Neural progenitor cell (in vitro differentiated cells): ENCODE measurements around the gene NAA60. TPM values are rescaled to one million over a fixed set of nuclear protein-coding genes. Genes with fewer than 3 reads are reported as not detected.

Experiments
- DNase-seq: peaks from one replicate; pipeline ENCODE4 v3.0.0-alpha.2; 2016; ENCODE audit warnings: low spot score
- H2AFZ ChIP-seq: fragments of 200-600 bp; sonication (generic); replicated peaks from 2 replicates; pipeline ENCODE4 v1.6.1; 2016; ENCODE audit warnings: antibody characterized with exemption
- H3F3A ChIP-seq: fragments of 200-600 bp; sonication (generic); 2 replicates; pipeline ENCODE4 v1.6.1; 2016; ENCODE audit warnings: antibody characterized with exemption, low read depth
- H3K27ac ChIP-seq: fragments of 200-600 bp; sonication (generic); 2 replicates; pipeline ENCODE4 v1.5.1; 2016; ENCODE audit warnings: mild to moderate bottlenecking
- H3K27me3 ChIP-seq: fragments of 200-600 bp; sonication (generic); 2 replicates; pipeline ENCODE4 v1.6.1; 2016; ENCODE audit warnings: mild to moderate bottlenecking, moderate library complexity
- H3K36me3 ChIP-seq: fragments of 200-600 bp; sonication (generic); 2 replicates; pipeline ENCODE4 v1.5.1; 2016
- H3K4me1 ChIP-seq: fragments of 200-600 bp; sonication (generic); 2 replicates; pipeline ENCODE4 v1.6.1; 2016; ENCODE audit warnings: mixed run types
- H3K4me2 ChIP-seq: fragments of 200-600 bp; sonication (generic); 2 replicates; pipeline ENCODE4 v1.6.1; 2016
- H3K4me3 ChIP-seq: fragments of 200-600 bp; sonication (generic); 2 replicates; pipeline ENCODE4 v1.5.1; 2016
- H3K79me2 ChIP-seq: fragments of 200-600 bp; sonication (generic); 2 replicates; pipeline ENCODE4 v1.6.1; 2016; ENCODE audit warnings: low read depth
- H3K9ac ChIP-seq: fragments of 200-600 bp; sonication (generic); 2 replicates; pipeline ENCODE4 v1.6.1; 2016
- H3K9me3 ChIP-seq: fragments of 200-600 bp; sonication (generic); 2 replicates; pipeline ENCODE4 v1.5.1; 2016; ENCODE audit warnings: low read depth
- H4K20me1 ChIP-seq: fragments of 200-600 bp; sonication (generic); 2 replicates; pipeline ENCODE4 v1.6.1; 2016; ENCODE audit warnings: low read depth
- H3K27ac Mint-ChIP-seq: 3 replicates; pipeline ENCODE4 v1.8.0; 2021; ENCODE audit warnings: mixed read lengths
- H3K27me3 Mint-ChIP-seq: 2 replicates; pipeline ENCODE4 v1.8.0; 2022; ENCODE audit warnings: low read depth, mild to moderate bottlenecking, inconsistent platforms, moderate library complexity, mixed read lengths; ENCODE audit not compliant: insufficient read depth
- H3K36me3 Mint-ChIP-seq: 3 replicates; pipeline ENCODE4 v1.8.0; 2021; ENCODE audit warnings: mixed read lengths
- H3K4me1 Mint-ChIP-seq: 3 replicates; pipeline ENCODE4 v1.8.0; 2021; ENCODE audit warnings: mixed read lengths
- H3K4me3 Mint-ChIP-seq: 3 replicates; pipeline ENCODE4 v1.8.0; 2021; ENCODE audit warnings: mild to moderate bottlenecking, moderate library complexity, mixed read lengths
- H3K9me3 Mint-ChIP-seq: 3 replicates; pipeline ENCODE4 v1.8.0; 2020; ENCODE audit warnings: mixed read lengths
- EZH2 ChIP-seq: fragments of 200-600 bp; sonication (generic); IDR thresholded peaks from 2 replicates; pipeline ENCODE4 v1.6.1; 2017; ENCODE audit warnings: antibody characterized with exemption, mild to moderate bottlenecking, moderate library complexity
- EZH2phosphoT487 ChIP-seq: fragments of 200-600 bp; sonication (generic); IDR thresholded peaks from 2 replicates; pipeline ENCODE4 v1.6.1; 2017; ENCODE audit warnings: antibody characterized with exemption
- total RNA-seq: library from RNA; depleted of rRNA; stranded (reverse); fragments of >200 nt; gene quantifications from 2 replicates; pipeline ENCODE4 v1.2.3, GENCODE V29; 2015; ENCODE audit warnings: low replicate concordance
- TF ChIP-seq, protein P1 (sequence below): fragments of 200-600 bp; sonication (generic); IDR thresholded peaks from 2 replicates; pipeline ENCODE4 v1.5.1; 2017; ENCODE audit warnings: antibody characterized with exemption, mild to moderate bottlenecking

The NAA60 gene
- total RNA-seq, 1 donor from 2014 or later: 14.8 TPM

DNA sequence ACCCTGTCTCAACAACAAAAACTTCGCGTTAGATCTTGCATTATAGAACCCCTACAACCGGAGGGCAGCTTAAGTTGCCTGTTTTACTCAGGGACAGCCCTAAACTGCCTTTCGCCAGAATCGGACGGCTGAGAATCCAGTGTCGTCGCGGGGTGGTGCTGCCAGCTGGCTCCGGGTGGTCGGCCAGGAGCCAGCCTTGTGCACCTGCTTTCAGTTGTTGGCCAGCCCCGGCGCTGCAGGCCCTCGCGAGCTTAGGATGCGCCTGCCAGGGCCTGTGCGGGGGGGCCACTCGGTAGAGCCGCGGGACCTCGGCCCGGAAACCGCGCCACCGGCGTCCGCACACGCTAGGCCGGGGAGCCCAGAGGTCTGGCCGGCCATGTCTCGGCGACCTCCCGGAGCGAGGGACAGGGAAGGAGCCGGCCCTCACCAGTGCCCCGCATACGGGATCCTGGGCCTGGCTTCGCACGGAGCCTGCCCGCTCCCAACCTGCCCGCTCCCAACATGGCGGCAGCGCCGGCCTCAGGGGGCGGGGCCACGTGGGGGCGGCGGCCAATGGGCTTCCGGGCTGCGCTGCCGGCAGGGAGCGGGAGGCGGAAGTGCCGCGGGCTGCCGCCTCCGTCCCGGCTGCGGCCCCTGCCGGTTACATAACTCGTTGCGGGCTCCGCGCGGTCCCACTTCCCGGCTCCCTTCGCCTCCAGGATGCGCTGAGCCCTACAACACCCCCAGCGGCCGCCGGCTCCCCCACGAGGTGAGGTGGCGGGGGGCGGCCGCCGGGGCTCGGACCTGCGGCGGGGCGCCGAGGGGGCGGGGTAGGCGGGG lies 14.2 kb downstream of the NAA60 start:
- H3F3A ChIP-seq: peaks cover 35% of the 10 kb centered on the region
- no peaks in the 10 kb centered on the region for H3K9me3 Mint-ChIP-seq
- H3K27me3 Mint-ChIP-seq: peaks cover 5% of the 10 kb centered on the region
- peak overlapping the region; percentile 78 for H2AFZ ChIP-seq
- peak overlapping the region; percentile 89 for H3K4me2 ChIP-seq
- TF ChIP-seq, protein P1, sequence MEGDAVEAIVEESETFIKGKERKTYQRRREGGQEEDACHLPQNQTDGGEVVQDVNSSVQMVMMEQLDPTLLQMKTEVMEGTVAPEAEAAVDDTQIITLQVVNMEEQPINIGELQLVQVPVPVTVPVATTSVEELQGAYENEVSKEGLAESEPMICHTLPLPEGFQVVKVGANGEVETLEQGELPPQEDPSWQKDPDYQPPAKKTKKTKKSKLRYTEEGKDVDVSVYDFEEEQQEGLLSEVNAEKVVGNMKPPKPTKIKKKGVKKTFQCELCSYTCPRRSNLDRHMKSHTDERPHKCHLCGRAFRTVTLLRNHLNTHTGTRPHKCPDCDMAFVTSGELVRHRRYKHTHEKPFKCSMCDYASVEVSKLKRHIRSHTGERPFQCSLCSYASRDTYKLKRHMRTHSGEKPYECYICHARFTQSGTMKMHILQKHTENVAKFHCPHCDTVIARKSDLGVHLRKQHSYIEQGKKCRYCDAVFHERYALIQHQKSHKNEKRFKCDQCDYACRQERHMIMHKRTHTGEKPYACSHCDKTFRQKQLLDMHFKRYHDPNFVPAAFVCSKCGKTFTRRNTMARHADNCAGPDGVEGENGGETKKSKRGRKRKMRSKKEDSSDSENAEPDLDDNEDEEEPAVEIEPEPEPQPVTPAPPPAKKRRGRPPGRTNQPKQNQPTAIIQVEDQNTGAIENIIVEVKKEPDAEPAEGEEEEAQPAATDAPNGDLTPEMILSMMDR: peak; percentile 63
- TF ChIP-seq EZH2phosphoT487: no peak
- TF ChIP-seq EZH2: no peak
- H3K9ac ChIP-seq: peak overlapping the region; percentile 85
- peak; percentile 98 for DNase-seq
- H3K27ac ChIP-seq: peak overlapping the region; percentile 96
- no peaks in the 10 kb centered on the region for H3K36me3 Mint-ChIP-seq
- H3K27ac Mint-ChIP-seq: peak overlapping the region; percentile 91
- no peaks in the 10 kb centered on the region for H3K9me3 ChIP-seq
- H3K4me3 Mint-ChIP-seq: peak overlapping the region; percentile 88
- H3K36me3 ChIP-seq: no peaks in the 10 kb centered on the region
- peak overlapping the region; percentile 93 for H3K4me3 ChIP-seq
- peaks cover 42% of the 10 kb centered on the region for H3K4me1 Mint-ChIP-seq
- H3K79me2 ChIP-seq: peaks cover 45% of the 10 kb centered on the region
- no peaks in the 10 kb centered on the region for H3K27me3 ChIP-seq
- peaks cover 35% of the 10 kb centered on the region for H3K4me1 ChIP-seq
- H4K20me1 ChIP-seq: peaks cover 38% of the 10 kb centered on the region

DNA sequence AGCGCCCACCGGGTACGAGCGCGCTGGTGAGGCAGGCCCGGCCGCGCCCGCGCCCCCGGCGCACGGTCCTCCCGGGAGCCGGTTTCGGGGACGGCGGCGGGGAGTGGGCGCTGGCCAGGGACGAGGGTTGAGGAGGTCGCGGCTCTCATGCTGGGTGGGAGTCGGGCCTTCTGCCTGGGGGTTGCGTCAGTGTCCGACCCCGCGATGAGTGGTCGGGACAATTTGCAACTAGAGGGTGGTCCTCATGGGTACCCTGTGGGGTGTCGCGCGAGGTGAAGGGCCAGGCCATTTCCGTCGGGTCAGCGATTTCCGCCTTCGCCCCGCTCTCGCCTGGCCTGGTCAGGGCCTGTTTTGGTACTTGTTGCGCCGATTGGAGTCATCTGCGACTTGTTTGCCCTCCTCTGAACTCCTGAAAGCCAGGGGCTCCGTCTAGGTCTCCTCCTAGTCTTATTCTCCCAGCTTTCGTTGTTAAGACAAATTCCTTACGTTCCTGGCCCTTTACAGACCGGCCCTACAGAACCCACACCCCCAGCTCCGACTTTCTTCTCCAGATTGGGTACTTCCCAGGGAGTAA lies 14.9 kb downstream of the NAA60 start:
- peak overlapping the region; percentile 96 for H3K27ac ChIP-seq
- H3K4me3 Mint-ChIP-seq: peak overlapping the region; percentile 96
- H3K4me1 Mint-ChIP-seq: peaks cover 42% of the 10 kb centered on the region
- no peaks in the 10 kb centered on the region for H3K9me3 ChIP-seq
- DNase-seq: peak; percentile 76
- peaks cover 38% of the 10 kb centered on the region for H4K20me1 ChIP-seq
- no peaks in the 10 kb centered on the region for H3K36me3 ChIP-seq
- peak overlapping the region; percentile 93 for H3K4me3 ChIP-seq
- peak overlapping the region; percentile 85 for H3K9ac ChIP-seq
- no peaks in the 10 kb centered on the region for H3K9me3 Mint-ChIP-seq
- H3K27me3 Mint-ChIP-seq: peaks cover 5% of the 10 kb centered on the region
- peak overlapping the region; percentile 87 for H3K27ac Mint-ChIP-seq
- no peaks in the 10 kb centered on the region for H3K27me3 ChIP-seq
- peaks cover 35% of the 10 kb centered on the region for H3F3A ChIP-seq
- peaks cover 52% of the 10 kb centered on the region for H3K79me2 ChIP-seq
- H3K4me2 ChIP-seq: peak overlapping the region; percentile 89
- TF ChIP-seq EZH2phosphoT487 (no peak), EZH2 (no peak)
- TF ChIP-seq, protein P1: no peak
- no peaks in the 10 kb centered on the region for H3K36me3 Mint-ChIP-seq
- H2AFZ ChIP-seq: no peak overlapping the region
- peaks cover 35% of the 10 kb centered on the region for H3K4me1 ChIP-seq

DNA sequence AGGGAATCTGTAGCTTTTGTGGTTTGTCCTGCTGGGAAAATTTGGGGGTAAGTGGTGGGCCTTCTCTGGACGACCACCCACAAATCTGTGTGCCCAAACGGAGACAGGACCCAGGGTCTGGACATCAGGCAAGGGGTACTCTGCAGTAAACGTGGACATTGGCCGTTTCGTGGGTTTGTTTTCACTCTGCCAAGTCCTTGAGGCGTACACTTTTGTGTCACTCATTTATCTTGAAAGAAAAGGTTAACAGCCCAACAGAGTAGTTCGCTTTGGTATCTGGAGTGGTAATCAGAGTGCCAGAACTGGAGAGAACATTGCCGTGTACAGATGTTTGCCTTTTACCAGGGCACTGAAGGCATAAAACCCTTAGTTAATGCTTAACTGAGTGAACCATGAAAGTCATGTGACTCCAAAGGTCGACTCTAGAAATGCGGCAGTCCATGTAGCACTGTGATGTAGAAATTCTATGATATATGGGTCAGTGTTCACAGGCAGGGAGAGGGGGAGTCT lies 15.4 kb downstream of the NAA60 start:
- Mint-ChIP-seq H3K4me1 (peaks cover 42% of the 10 kb centered on the region), H3K36me3 (peaks cover 2% of the 10 kb centered on the region), H3K9me3 (no peaks in the 10 kb centered on the region), H3K27ac (peak overlapping the region; percentile 87), H3K27me3 (peaks cover 5% of the 10 kb centered on the region), H3K4me3 (peak overlapping the region; percentile 96)
- Histone ChIP-seq H3K4me3 (peak overlapping the region; percentile 93), H3K79me2 (peaks cover 57% of the 10 kb centered on the region), H3K4me1 (peaks cover 35% of the 10 kb centered on the region), H3K36me3 (no peaks in the 10 kb centered on the region), H3K27me3 (no peaks in the 10 kb centered on the region), H3K27ac (peak overlapping the region; percentile 96), H2AFZ (no peak overlapping the region), H4K20me1 (peaks cover 38% of the 10 kb centered on the region), H3K9ac (peak overlapping the region; percentile 85), H3F3A (peaks cover 35% of the 10 kb centered on the region), H3K4me2 (peak overlapping the region; percentile 89), H3K9me3 (no peaks in the 10 kb centered on the region)
- no peak for DNase-seq
- TF ChIP-seq EZH2: no peak
- TF ChIP-seq, protein P1: no peak
- no peak for TF ChIP-seq EZH2phosphoT487
